Measurements from ENCODE around the gene KRT82.

Gene KRT82

DNA sequence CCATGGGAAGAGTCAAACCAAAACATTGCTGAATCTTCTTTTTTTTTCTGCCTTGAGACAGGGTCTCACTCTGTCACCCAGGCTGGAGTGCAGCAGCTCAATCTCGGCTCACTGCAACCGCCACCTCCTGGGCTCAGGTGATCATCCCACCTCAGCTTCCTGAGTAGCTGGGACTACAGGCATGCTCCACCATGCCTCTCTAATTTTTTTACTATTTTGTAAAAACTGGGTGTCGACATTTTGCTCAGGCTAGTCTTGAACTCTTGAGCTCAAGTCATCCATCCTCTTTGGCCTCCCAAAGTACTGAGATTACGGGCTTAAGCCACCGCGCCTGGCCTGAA lies 29.5 kb upstream of the KRT82 start:
- H3K36me3 ChIP-seq (ENCODE audit: insufficient read depth, low read length): no peaks in the 10 kb centered on the region
- no peaks in the 10 kb centered on the region for H3K79me2 ChIP-seq (ENCODE audit: insufficient read depth, low read length)
- H3K4me3 ChIP-seq (ENCODE audit: low read depth, low read length, poor library complexity, severe bottlenecking): no peak overlapping the region
- no peak overlapping the region for H3K9ac ChIP-seq (ENCODE audit: low read length)
- H3K9me2 ChIP-seq (ENCODE audit: low read depth, low read length): no peaks in the 10 kb centered on the region
- TF ChIP-seq EZH2 (IDR thresholded peaks at IDR 0.05; ENCODE audit: borderline replicate concordance, low read length): no peak
- H2AFZ ChIP-seq (ENCODE audit: low read length): no peak overlapping the region
- H3K27me3 ChIP-seq (ENCODE audit: insufficient read depth, low read length): no peaks in the 10 kb centered on the region; the same call in 1 of the 2 replicates
- H3F3A ChIP-seq (ENCODE audit: insufficient read depth, low read length): no peaks in the 10 kb centered on the region
- no peak overlapping the region for H3K27ac ChIP-seq (ENCODE audit: low read depth, low read length, poor library complexity, severe bottlenecking)
- no peaks in the 10 kb centered on the region for H3K4me1 ChIP-seq (ENCODE audit: insufficient read depth, low read length, severe bottlenecking)
- H3K4me2 ChIP-seq (ENCODE audit: low read length): no peak overlapping the region
- no peaks in the 10 kb centered on the region for H3K9me3 ChIP-seq (ENCODE audit: low read length)
- H4K20me1 ChIP-seq (ENCODE audit: insufficient read depth, low read length): no peaks in the 10 kb centered on the region

DNA sequence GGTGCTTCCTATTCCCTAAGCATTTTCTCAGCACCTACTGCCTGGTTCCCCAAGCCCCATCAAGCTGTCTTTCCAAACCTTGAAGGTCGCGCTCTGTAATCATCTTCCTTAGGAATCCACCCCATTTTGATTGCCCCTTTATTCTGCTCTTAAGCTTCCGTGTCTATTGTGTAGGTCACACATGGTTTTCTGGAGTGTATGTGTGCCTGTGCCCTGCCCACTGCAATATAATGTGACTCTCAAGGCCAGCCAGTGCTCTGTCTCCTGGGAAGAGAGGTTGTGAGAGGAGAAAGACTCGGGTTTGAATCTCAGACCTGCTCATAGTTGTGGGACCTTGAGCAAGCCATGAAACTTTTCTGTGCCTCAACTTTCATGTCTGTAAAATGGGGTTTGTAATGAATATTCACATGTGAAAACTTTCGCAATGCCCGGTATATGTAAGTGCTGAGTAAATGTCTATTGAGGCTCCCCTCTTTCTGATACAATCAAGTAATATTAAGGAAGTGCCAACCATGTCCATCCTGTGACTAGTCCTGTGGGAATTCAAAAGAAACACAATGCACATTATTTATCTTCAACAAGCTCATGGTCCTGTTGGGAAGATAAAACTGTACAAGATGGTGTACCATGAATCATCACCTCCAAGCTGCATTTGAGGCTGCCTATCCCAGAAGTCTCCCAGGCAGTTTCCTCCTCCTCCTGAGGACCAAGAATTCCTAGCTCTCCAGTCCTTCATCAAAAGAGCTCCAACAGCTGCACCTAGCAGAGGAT lies 28.8 kb upstream of the KRT82 start:
- no peaks in the 10 kb centered on the region for H3K36me3 ChIP-seq (ENCODE audit: insufficient read depth, low read length)
- H3K4me1 ChIP-seq (ENCODE audit: insufficient read depth, low read length, severe bottlenecking): no peaks in the 10 kb centered on the region
- H3K27me3 ChIP-seq (ENCODE audit: insufficient read depth, low read length): no peaks in the 10 kb centered on the region; the same call in 1 of the 2 replicates
- TF ChIP-seq EZH2 (IDR thresholded peaks at IDR 0.05; ENCODE audit: borderline replicate concordance, low read length): no peak
- TF ChIP-seq, protein P1, sequence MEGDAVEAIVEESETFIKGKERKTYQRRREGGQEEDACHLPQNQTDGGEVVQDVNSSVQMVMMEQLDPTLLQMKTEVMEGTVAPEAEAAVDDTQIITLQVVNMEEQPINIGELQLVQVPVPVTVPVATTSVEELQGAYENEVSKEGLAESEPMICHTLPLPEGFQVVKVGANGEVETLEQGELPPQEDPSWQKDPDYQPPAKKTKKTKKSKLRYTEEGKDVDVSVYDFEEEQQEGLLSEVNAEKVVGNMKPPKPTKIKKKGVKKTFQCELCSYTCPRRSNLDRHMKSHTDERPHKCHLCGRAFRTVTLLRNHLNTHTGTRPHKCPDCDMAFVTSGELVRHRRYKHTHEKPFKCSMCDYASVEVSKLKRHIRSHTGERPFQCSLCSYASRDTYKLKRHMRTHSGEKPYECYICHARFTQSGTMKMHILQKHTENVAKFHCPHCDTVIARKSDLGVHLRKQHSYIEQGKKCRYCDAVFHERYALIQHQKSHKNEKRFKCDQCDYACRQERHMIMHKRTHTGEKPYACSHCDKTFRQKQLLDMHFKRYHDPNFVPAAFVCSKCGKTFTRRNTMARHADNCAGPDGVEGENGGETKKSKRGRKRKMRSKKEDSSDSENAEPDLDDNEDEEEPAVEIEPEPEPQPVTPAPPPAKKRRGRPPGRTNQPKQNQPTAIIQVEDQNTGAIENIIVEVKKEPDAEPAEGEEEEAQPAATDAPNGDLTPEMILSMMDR (IDR thresholded peaks at IDR 0.05; ENCODE audit: low read length): no peak
- H3K27ac ChIP-seq (ENCODE audit: low read depth, low read length, poor library complexity, severe bottlenecking): no peak overlapping the region
- H4K20me1 ChIP-seq (ENCODE audit: insufficient read depth, low read length): no peaks in the 10 kb centered on the region
- H3K4me3 ChIP-seq (ENCODE audit: low read depth, low read length, poor library complexity, severe bottlenecking): no peak overlapping the region
- no peaks in the 10 kb centered on the region for H3K79me2 ChIP-seq (ENCODE audit: insufficient read depth, low read length)
- no peak overlapping the region for H2AFZ ChIP-seq (ENCODE audit: low read length)
- no peaks in the 10 kb centered on the region for H3K9me2 ChIP-seq (ENCODE audit: low read depth, low read length)
- no peaks in the 10 kb centered on the region for H3K9me3 ChIP-seq (ENCODE audit: low read length)
- no peak overlapping the region for H3K4me2 ChIP-seq (ENCODE audit: low read length)
- no peak overlapping the region for H3K9ac ChIP-seq (ENCODE audit: low read length)
- no peaks in the 10 kb centered on the region for H3F3A ChIP-seq (ENCODE audit: insufficient read depth, low read length)

DNA sequence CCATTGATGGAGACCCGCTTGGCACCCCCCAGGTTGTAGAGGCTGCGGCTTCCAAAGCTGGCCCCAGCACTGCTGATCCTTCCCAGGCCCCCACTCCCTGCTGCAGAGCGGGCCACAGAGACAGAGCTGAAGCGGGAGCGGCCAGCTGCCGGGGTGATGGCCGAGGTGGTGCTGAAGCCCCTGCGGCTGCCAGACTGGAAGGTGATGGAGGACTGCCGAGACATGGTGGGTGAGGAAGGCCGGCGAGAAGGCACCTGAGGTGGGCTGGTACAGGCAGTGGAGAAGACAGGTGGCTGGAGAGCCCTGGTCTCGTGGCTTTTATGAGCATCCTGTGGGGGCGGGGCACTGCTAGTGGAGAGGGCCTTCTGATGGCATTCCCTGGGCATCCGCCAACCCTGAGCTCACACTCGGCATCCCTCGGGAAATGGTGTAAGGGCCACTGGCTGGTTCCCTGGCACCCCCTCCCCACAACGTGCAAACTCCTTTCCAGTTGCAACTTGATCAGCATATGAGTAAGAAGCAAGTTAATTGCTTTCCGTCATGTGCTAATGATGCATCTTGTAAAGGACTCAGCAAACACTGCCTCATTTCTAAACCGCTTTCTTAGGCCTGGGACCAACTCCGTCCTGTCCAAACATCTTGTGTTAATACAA lies 28.1 kb upstream of the KRT82 start, which contains the start of gene KRT75:
KRT75 (minus strand) TSS at position 291 of the 653 bp plus-strand sequence; CDS start at position 224, 67 bp downstream.
- Histone ChIP-seq H3K27ac (ENCODE audit: low read depth, low read length, poor library complexity, severe bottlenecking) (no peak within 1 kb of the TSS), H3K4me2 (ENCODE audit: low read length) (no peak within 1 kb of the TSS), H3K4me1 (ENCODE audit: insufficient read depth, low read length, severe bottlenecking) (no peaks in the 10 kb centered on the region), H3K79me2 (ENCODE audit: insufficient read depth, low read length) (no peaks in the 10 kb centered on the region), H3K4me3 (ENCODE audit: low read depth, low read length, poor library complexity, severe bottlenecking) (no peak within 1 kb of the TSS), H3K9me3 (ENCODE audit: low read length) (no peaks in the 10 kb centered on the region), H4K20me1 (ENCODE audit: insufficient read depth, low read length) (no peaks in the 10 kb centered on the region), H3K27me3 (ENCODE audit: insufficient read depth, low read length) (no peaks in the 10 kb centered on the region; the same call in 1 of the 2 replicates), H3K9me2 (ENCODE audit: low read depth, low read length) (no peaks in the 10 kb centered on the region), H2AFZ (ENCODE audit: low read length) (no peak within 1 kb of the TSS), H3F3A (ENCODE audit: insufficient read depth, low read length) (no peaks in the 10 kb centered on the region), H3K36me3 (ENCODE audit: insufficient read depth, low read length) (no peaks in the 10 kb centered on the region), H3K9ac (ENCODE audit: low read length) (no peak within 1 kb of the TSS)
- TF ChIP-seq EZH2 (IDR thresholded peaks at IDR 0.05; ENCODE audit: borderline replicate concordance, low read length): no peak
- TF ChIP-seq, protein P1 (IDR thresholded peaks at IDR 0.05; ENCODE audit: low read length): no peak

Measured in OCI-LY1 (cell line).